H1 (cell line): Measurements from ENCODE around the gene IGFALS. TPM values are rescaled to one million over a fixed set of nuclear protein-coding genes. Genes with fewer than 3 reads are reported as not detected.
A peak's percentile ranks its signal among the peaks of the same experiment; 100 is the strongest.

Source experiments
- CTCF ChIA-PET: fragments of 300-600 bp; sonication (Branson Sonifier 250); formaldehyde crosslinking; loops from one replicate; lab custom pipeline; 2021; ENCODE audit not compliant: partially characterized antibody; lab: Charles Lee
- POLR2A ChIA-PET: fragments of 300-600 bp; sonication (Branson Sonifier 250); formaldehyde crosslinking; loops from one replicate; lab custom pipeline; 2021; ENCODE audit warnings: inconsistent platforms; ENCODE audit not compliant: partially characterized antibody; lab: Charles Lee
- DNase-seq, 2 experiments: peaks; one replicate each; pipeline versions ENCODE4 v3.0.0 to v3.0.0-alpha.2; 2010 to 2022; ENCODE audit warnings: low spot score in 2 of 2, low read depth in 1 of 2, mixed read lengths in 1 of 2
- FAIRE-seq: peaks from 2 replicates; lab custom pipeline; 2011; peaks lifted over from hg19 to GRCh38; lab: Jason Lieb, UNC
- H2AFZ ChIP-seq: 2 replicates; pipeline ENCODE4 v1.8.1; 2012; ENCODE audit warnings: low read length, inconsistent platforms
- H2AK5ac ChIP-seq: 2 replicates; pipeline ENCODE4 v1.6.1; 2013; ENCODE audit warnings: low read depth, low read length
- H2BK120ac ChIP-seq: replicated peaks from 2 replicates; pipeline ENCODE3; 2013; ENCODE audit warnings: low read depth, low read length, inconsistent platforms
- H2BK12ac ChIP-seq: 2 replicates; pipeline ENCODE4 v1.6.1; 2013; ENCODE audit warnings: low read depth, low read length
- H2BK15ac ChIP-seq: 2 replicates; pipeline ENCODE4 v1.6.1; 2013; ENCODE audit warnings: low read length
- H2BK20ac ChIP-seq: 2 replicates; pipeline ENCODE4 v1.6.1; 2013; ENCODE audit warnings: low read length
- H2BK5ac ChIP-seq: 2 replicates; pipeline ENCODE4 v1.6.1; 2013; ENCODE audit warnings: low read depth, low read length
- H3K14ac ChIP-seq: 2 replicates; pipeline ENCODE4 v1.6.1; 2013; ENCODE audit warnings: inconsistent platforms; ENCODE audit not compliant: insufficient read length
- H3K18ac ChIP-seq: 2 replicates; pipeline ENCODE4 v1.6.1; 2013; ENCODE audit warnings: low read length; ENCODE audit errors: extremely low read depth
- H3K23ac ChIP-seq: 2 replicates; pipeline ENCODE4 v1.6.1; 2013; ENCODE audit warnings: inconsistent platforms; ENCODE audit not compliant: insufficient read length
- H3K23me2 ChIP-seq: 2 replicates; pipeline ENCODE4 v1.6.1; 2013; ENCODE audit warnings: low read depth, low read length
- H3K27ac ChIP-seq: 2 replicates; pipeline ENCODE4 v1.6.1; 2011; ENCODE audit warnings: low read depth, low read length, inconsistent platforms
- H3K27me3 ChIP-seq, 4 experiments: replicated peaks in 1 of 4; 1 replicate in 1 of 4; 2 replicates in 3 of 4; pipeline versions ENCODE4 v1.6.1 to v1.8.1; 2011 to 2013; ENCODE audit warnings: low read length in 3 of 4, mild to moderate bottlenecking in 3 of 4, inconsistent platforms in 2 of 4, mixed read lengths in 2 of 4, moderate library complexity in 1 of 4; ENCODE audit not compliant: control insufficient read depth in 3 of 4, insufficient read depth in 3 of 4; ENCODE audit errors: extremely low read depth in 1 of 4
- H3K36me3 ChIP-seq, 4 experiments: 2 replicates each; pipeline versions ENCODE4 v1.6.1 to v1.8.1; 2011 to 2013; ENCODE audit warnings: mild to moderate bottlenecking in 4 of 4, low read length in 3 of 4, moderate library complexity in 2 of 4, control low read depth in 1 of 4, inconsistent platforms in 1 of 4; ENCODE audit not compliant: insufficient read depth in 4 of 4, control insufficient read depth in 2 of 4
- H3K4ac ChIP-seq: replicated peaks from 2 replicates; pipeline ENCODE3; 2013; ENCODE audit warnings: low read length, low read depth, mixed read lengths, inconsistent platforms; ENCODE audit not compliant: insufficient read length
- H3K4me1 ChIP-seq, 4 experiments: replicated peaks in 1 of 4; 1 replicate in 1 of 4; 2 replicates in 3 of 4; pipeline versions ENCODE4 v1.6.1 to v1.8.1; 2011 to 2013; ENCODE audit warnings: low read length in 3 of 4, inconsistent platforms in 2 of 4, mixed read lengths in 1 of 4; ENCODE audit not compliant: insufficient read depth in 4 of 4, control insufficient read depth in 3 of 4
- H3K4me2 ChIP-seq, 2 experiments: 2 replicates each; pipeline versions ENCODE4 v1.6.1 to v1.8.1; 2011 to 2013; ENCODE audit warnings: low read depth in 2 of 2, low read length in 2 of 2, control low read depth in 1 of 2, inconsistent platforms in 1 of 2, mild to moderate bottlenecking in 1 of 2; ENCODE audit not compliant: insufficient read depth in 1 of 2
- H3K4me3 ChIP-seq, 4 experiments: fragments of 200-600, 300-600 bp in 1 of 4; sonication (generic), shearing (Covaris generic), sonication (Bioruptor Twin) in 1 of 4; 2 replicates each; pipeline versions ENCODE4 v1.5.1 to v1.8.1; 2011 to 2016; ENCODE audit warnings: low read length in 4 of 4, low read depth in 3 of 4, control low read depth in 2 of 4, inconsistent platforms in 2 of 4, mild to moderate bottlenecking in 2 of 4, mixed read lengths in 1 of 4, moderate library complexity in 1 of 4; ENCODE audit not compliant: insufficient read depth in 2 of 4; ENCODE audit errors: extremely low read depth in 1 of 4
- H3K56ac ChIP-seq: replicated peaks from 2 replicates; pipeline ENCODE3; 2013; ENCODE audit warnings: low read depth, mild to moderate bottlenecking, mixed read lengths, low read length, inconsistent platforms; ENCODE audit not compliant: insufficient read length
- H3K79me1 ChIP-seq: 2 replicates; pipeline ENCODE4 v1.6.1; 2013; ENCODE audit warnings: low read depth, low read length, control low read depth
- H3K79me2 ChIP-seq, 2 experiments: 2 replicates each; pipeline versions ENCODE4 v1.6.1 to v1.8.1; 2012 to 2013; ENCODE audit warnings: low read length in 2 of 2, mild to moderate bottlenecking in 2 of 2, inconsistent platforms in 1 of 2; ENCODE audit not compliant: insufficient read depth in 2 of 2, control insufficient read depth in 1 of 2
- H3K9ac ChIP-seq, 4 experiments: replicated peaks in 1 of 4; 1 replicate in 1 of 4; 2 replicates in 3 of 4; pipeline versions ENCODE4 v1.6.1 to v1.8.1; 2011 to 2013; ENCODE audit warnings: low read depth in 3 of 4, low read length in 3 of 4, control low read depth in 2 of 4, mild to moderate bottlenecking in 2 of 4, moderate library complexity in 2 of 4, inconsistent platforms in 1 of 4; ENCODE audit errors: extremely low read depth in 1 of 4
- H3K9me3 ChIP-seq, 2 experiments: 2 replicates each; pipeline versions ENCODE4 v1.6.1 to v1.8.1; 2012 to 2013; ENCODE audit warnings: mild to moderate bottlenecking in 2 of 2, moderate library complexity in 2 of 2, control low read depth in 1 of 2, inconsistent platforms in 1 of 2, low read depth in 1 of 2, low read length in 1 of 2, mixed read lengths in 1 of 2; ENCODE audit not compliant: insufficient read depth in 2 of 2
- H4K20me1 ChIP-seq, 2 experiments: replicated peaks in 1 of 2; 2 replicates each; pipeline versions ENCODE3 to v1.8.1; 2011 to 2013; ENCODE audit warnings: inconsistent platforms in 2 of 2, low read length in 2 of 2, mild to moderate bottlenecking in 1 of 2; ENCODE audit not compliant: insufficient read depth in 2 of 2, control insufficient read depth in 1 of 2
- H4K5ac ChIP-seq: 2 replicates; pipeline ENCODE4 v1.6.1; 2013; ENCODE audit warnings: low read length, low read depth, mixed read lengths, inconsistent platforms; ENCODE audit not compliant: insufficient read length
- H4K8ac ChIP-seq: 2 replicates; pipeline ENCODE4 v1.8.0; 2013; ENCODE audit warnings: mild to moderate bottlenecking, moderate library complexity, low read length, inconsistent platforms; ENCODE audit not compliant: insufficient read depth; ENCODE audit errors: extremely low read depth
- H4K91ac ChIP-seq: replicated peaks from 2 replicates; pipeline ENCODE3; 2013; ENCODE audit warnings: low read length, mixed read lengths, inconsistent platforms; ENCODE audit not compliant: insufficient read length
- ASH2L ChIP-seq: fragments of 200-600, 300-600 bp; sonication (generic); IDR thresholded peaks from one replicate; pipeline ENCODE4 v1.7.1; 2017; ENCODE audit warnings: low read length
- BCL11A ChIP-seq, 2 experiments: IDR thresholded peaks; one replicate each; pipeline ENCODE4 v1.6.1; 2011; ENCODE audit warnings: low read depth in 2 of 2, low read length in 2 of 2, mild to moderate bottlenecking in 2 of 2
- HDAC6 ChIP-seq: IDR thresholded peaks from one replicate; pipeline ENCODE4 v1.7.1; 2012; ENCODE audit warnings: low read depth, mild to moderate bottlenecking, inconsistent platforms, low read length, moderate library complexity
- NANOG ChIP-seq: IDR thresholded peaks from 2 replicates; pipeline ENCODE4 v1.6.1; 2011; ENCODE audit warnings: low read length, low read depth, mild to moderate bottlenecking, inconsistent platforms; ENCODE audit not compliant: insufficient read depth, poor library complexity, severe bottlenecking
- RXRA ChIP-seq: IDR thresholded peaks from 2 replicates; pipeline ENCODE4 v1.6.1; 2011; ENCODE audit warnings: low read depth, mild to moderate bottlenecking, low read length, moderate library complexity; ENCODE audit not compliant: insufficient read depth
- SP1 ChIP-seq: IDR thresholded peaks from 2 replicates; pipeline ENCODE4 v1.6.1; 2011; ENCODE audit warnings: low read depth, low read length
- TAF7 ChIP-seq: optimal IDR thresholded peaks from 2 replicates; pipeline ENCODE3; 2011; ENCODE audit warnings: low read depth, mild to moderate bottlenecking, inconsistent platforms, low read length, moderate library complexity, borderline replicate concordance
- TEAD4 ChIP-seq: IDR thresholded peaks from 2 replicates; pipeline ENCODE4 v1.6.1; 2012; ENCODE audit warnings: low read depth, low read length, inconsistent platforms, mixed read lengths
- WGBS, 2 experiments: shearing (Covaris generic) in 1 of 2; methylation state at CpG; one replicate each; pipeline versions ENCODE4 v1.1.6 to v1.1.7; 2013 to 2015; ENCODE audit warnings: low lambda C conversion rate in 2 of 2, mixed read lengths in 2 of 2, inconsistent platforms in 1 of 2, low coverage in 1 of 2, missing lambda C conversion rate in 1 of 2; ENCODE audit not compliant: insufficient replicate concordance in 2 of 2, insufficient coverage in 1 of 2, insufficient read length in 1 of 2; ENCODE audit errors: extremely low coverage in 1 of 2, missing lambda C conversion rate in 1 of 2; 5-methylcytosine and 5-hydroxymethylcytosine counted together
- polyA plus RNA-seq, 7 experiments: library from polyadenylated mRNA; depleted of rRNA in 3 of 7; stranded (reverse) in 5 of 7; unstranded in 2 of 7; fragments of >200 nt in 5 of 7; fragments of 200-250 nt in 2 of 7; gene quantifications; 1 replicate in 5 of 7; 2 replicates in 1 of 7; 4 replicates in 1 of 7; pipeline versions ENCODE4 v1.2.1 to v1.2.3, GENCODE V29; 2011 to 2013; ENCODE audit warnings: missing spikeins in 2 of 7, mixed read lengths in 2 of 7
- total RNA-seq: library from RNA; stranded (reverse); fragmentation: NEBNext Ultra II Directional; extraction: Animal tissue kit (Norgen Biotek cat#: 25700); gene quantifications from 2 replicates; pipeline ENCODE4 v1.2.1, GENCODE V29; 2021
- TF ChIP-seq, protein P1 (sequence below), 3 experiments: IDR thresholded peaks; 1 replicate in 2 of 3; 2 replicates in 1 of 3; pipeline versions ENCODE4 v1.5.1 to v1.6.1; 2011; ENCODE audit warnings: low read length in 3 of 3, mild to moderate bottlenecking in 3 of 3, inconsistent platforms in 2 of 3, low read depth in 1 of 3, moderate library complexity in 1 of 3; ENCODE audit not compliant: insufficient read depth in 1 of 3; ENCODE audit errors: control extremely low read depth in 1 of 3

Gene IGFALS
- total and polyA plus RNA-seq, 2 of the 8 experiments (the other 6 are each of a cell fraction or from before 2014, with no cell fraction given) = not detected

- H3K9me3 ChIP-seq = no peaks in the 10 kb centered on the region
- POLR2A ChIA-PET = interaction anchor here (0.7 to 5.5 kb wide), 3 partner anchors 14 to 59 kb away, joined by 3 to 18 read pairs (median 4); no protein-coding TSS in a partner anchor
- no peaks in the 10 kb centered on the region for H3K27me3 ChIP-seq
- H4K5ac ChIP-seq = no peak overlapping the region
- no peak overlapping the region for H3K23ac ChIP-seq
- no peaks in the 10 kb centered on the region for H3K4me1 ChIP-seq
- H3K14ac ChIP-seq = no peak overlapping the region
- no peak overlapping the region for H3K27ac ChIP-seq
- H3K36me3 ChIP-seq = peaks cover 0 to 17% (median 2%) of the 10 kb centered on the region in 4 experiments; a peak in 4 of 8 replicates
- 93% methylated on average over 29 of the region's 29 CpGs; no CpG with 5 or more reads in 1 of the 2 experiments for WGBS, 2 experiments
- no peak overlapping the region for H2BK15ac ChIP-seq
- H3K79me1 ChIP-seq = no peaks in the 10 kb centered on the region
- H3K9ac ChIP-seq = no peak overlapping the region
- H3K23me2 ChIP-seq = no peaks in the 10 kb centered on the region
- H2AK5ac ChIP-seq = no peak overlapping the region
- FAIRE-seq (no peak), DNase-seq (no peak)
- H3K4me2 ChIP-seq = no peak overlapping the region
- H4K20me1 ChIP-seq = peaks cover 0 to 3% of the 10 kb centered on the region in 2 experiments
- no peaks in the 10 kb centered on the region for H3K79me2 ChIP-seq
- H2AFZ ChIP-seq = no peak overlapping the region
- no peak overlapping the region for H3K4ac ChIP-seq
- H4K8ac ChIP-seq = peak overlapping the region; percentile 68; the same call in 1 of the 2 replicates
- H3K4me3 ChIP-seq = no peak overlapping the region
- H3K18ac ChIP-seq = no peak overlapping the region
- no peak overlapping the region for H3K56ac ChIP-seq
- no peak overlapping the region for H4K91ac ChIP-seq
- CTCF ChIA-PET = interaction anchor here (0.6 to 2.1 kb wide), 3 partner anchors 14 to 455 kb away, joined by 3 to 13 read pairs (median 9); partner anchors contain the start of gene MAPK8IP3
- no peak overlapping the region for H2BK20ac ChIP-seq
- no peak overlapping the region for H2BK5ac ChIP-seq
- no peak overlapping the region for H2BK120ac ChIP-seq
- no peak overlapping the region for H2BK12ac ChIP-seq
- no peak for TF ChIP-seq RXRA
- TF ChIP-seq, protein P1, sequence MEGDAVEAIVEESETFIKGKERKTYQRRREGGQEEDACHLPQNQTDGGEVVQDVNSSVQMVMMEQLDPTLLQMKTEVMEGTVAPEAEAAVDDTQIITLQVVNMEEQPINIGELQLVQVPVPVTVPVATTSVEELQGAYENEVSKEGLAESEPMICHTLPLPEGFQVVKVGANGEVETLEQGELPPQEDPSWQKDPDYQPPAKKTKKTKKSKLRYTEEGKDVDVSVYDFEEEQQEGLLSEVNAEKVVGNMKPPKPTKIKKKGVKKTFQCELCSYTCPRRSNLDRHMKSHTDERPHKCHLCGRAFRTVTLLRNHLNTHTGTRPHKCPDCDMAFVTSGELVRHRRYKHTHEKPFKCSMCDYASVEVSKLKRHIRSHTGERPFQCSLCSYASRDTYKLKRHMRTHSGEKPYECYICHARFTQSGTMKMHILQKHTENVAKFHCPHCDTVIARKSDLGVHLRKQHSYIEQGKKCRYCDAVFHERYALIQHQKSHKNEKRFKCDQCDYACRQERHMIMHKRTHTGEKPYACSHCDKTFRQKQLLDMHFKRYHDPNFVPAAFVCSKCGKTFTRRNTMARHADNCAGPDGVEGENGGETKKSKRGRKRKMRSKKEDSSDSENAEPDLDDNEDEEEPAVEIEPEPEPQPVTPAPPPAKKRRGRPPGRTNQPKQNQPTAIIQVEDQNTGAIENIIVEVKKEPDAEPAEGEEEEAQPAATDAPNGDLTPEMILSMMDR (IDR thresholded peaks at IDR 0.05; ENCODE audit: control extremely low read depth in 1 of 3, insufficient read depth in 1 of 3, low read depth in 1 of 3, low read length in 3 of 3) = no peak
- TF ChIP-seq HDAC6 = no peak
- TF ChIP-seq BCL11A (IDR thresholded peaks at IDR 0.05; ENCODE audit: low read depth in 2 of 2, low read length in 2 of 2) = no peak
- TF ChIP-seq SP1 = no peak
- no peak for TF ChIP-seq TEAD4
- TF ChIP-seq ASH2L = no peak
- no peak for TF ChIP-seq TAF7
- no peak for TF ChIP-seq NANOG
Observed at GRCh38 chr16:1749152-1750117, 44.1 kb downstream of the IGFALS start.
